Activated T-helper 1 cell treated with Interleukin-2 at 50 U/mL for 16 hours (primary cell): ENCODE data around the gene GCSAM.
A peak's percentile ranks its signal among the peaks of the same experiment; 100 is the strongest.

ENCODE experiments used
- DNase-seq: peaks from one replicate; pipeline ENCODE4 v3.0.0-alpha.2; 2020; ENCODE audit warnings: low read depth

GCSAM gene

DNA sequence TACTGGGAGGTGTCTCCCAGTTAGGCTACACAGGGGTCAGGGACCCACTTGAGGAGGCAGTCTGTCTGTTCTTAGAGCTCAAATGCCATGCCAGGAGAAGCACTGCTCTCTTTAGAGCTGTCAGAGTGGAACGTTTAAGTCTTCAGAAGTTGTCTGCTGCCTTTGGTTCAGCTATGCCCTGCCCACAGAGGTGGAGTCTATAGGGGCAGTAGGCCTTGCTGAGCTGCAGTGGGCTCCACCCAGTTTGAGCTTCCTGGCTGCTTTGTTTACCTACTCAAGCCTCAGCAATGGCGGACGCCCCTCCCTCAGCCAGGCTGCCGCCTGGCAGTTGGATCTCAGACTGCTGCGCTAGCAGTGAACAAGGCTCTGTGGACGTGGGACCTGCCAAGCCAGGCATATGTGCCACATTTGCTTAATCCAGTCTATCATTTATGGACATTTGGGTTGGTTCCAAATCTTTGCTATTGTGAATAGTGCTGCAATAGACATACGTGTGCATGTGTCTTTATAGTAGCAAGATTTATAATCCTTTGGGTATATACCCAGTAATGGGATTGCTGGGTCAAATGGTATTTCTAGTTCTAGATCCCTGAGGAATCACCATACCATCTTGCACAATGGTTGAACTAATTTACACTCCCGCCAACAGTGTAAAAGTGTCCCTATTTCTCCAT lies 60.5 kb downstream of the GCSAM start:
- peak; percentile 67 for DNase-seq
